Ovary (tissue), 3 donors: Measurements from ENCODE around the gene HIGD1A.

ENCODE experiments used
- EP300 ChIP-seq: sonication (generic); formaldehyde crosslinking; IDR thresholded peaks from one replicate; pipeline ENCODE4 v1.6.1; 2017; ENCODE audit warnings: antibody characterized with exemption
- POLR2A ChIP-seq: fragments of 450-650 bp; IDR thresholded peaks from one replicate; pipeline ENCODE4 v1.6.1; 2017; ENCODE audit warnings: antibody characterized with exemption, mild to moderate bottlenecking, moderate library complexity
- TF ChIP-seq, protein P1 (sequence below), 3 donors: fragments of 450-650 bp in 2 of 3; fragments of 200-600 bp in 1 of 3; IDR thresholded peaks; one replicate each; pipeline versions ENCODE4 v1.5.1 to v1.8.0; 2016 to 2022; ENCODE audit warnings: antibody characterized with exemption in 3 of 3, mild to moderate bottlenecking in 1 of 3
- donor health status: DM: no; HTN: no; CAD: no.

- TF ChIP-seq, protein P1, sequence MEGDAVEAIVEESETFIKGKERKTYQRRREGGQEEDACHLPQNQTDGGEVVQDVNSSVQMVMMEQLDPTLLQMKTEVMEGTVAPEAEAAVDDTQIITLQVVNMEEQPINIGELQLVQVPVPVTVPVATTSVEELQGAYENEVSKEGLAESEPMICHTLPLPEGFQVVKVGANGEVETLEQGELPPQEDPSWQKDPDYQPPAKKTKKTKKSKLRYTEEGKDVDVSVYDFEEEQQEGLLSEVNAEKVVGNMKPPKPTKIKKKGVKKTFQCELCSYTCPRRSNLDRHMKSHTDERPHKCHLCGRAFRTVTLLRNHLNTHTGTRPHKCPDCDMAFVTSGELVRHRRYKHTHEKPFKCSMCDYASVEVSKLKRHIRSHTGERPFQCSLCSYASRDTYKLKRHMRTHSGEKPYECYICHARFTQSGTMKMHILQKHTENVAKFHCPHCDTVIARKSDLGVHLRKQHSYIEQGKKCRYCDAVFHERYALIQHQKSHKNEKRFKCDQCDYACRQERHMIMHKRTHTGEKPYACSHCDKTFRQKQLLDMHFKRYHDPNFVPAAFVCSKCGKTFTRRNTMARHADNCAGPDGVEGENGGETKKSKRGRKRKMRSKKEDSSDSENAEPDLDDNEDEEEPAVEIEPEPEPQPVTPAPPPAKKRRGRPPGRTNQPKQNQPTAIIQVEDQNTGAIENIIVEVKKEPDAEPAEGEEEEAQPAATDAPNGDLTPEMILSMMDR (IDR thresholded peaks at IDR 0.05) = no peak
- no peak for TF ChIP-seq POLR2A
- no peak for TF ChIP-seq EP300
Observed at GRCh38 chr3:42820746-42821051, 16.4 kb upstream of the HIGD1A start.
